LNCaP clone FGC (cell line): ENCODE data around the gene KRTAP4-11.
"Not testable (repeated sequence)": the region's sequence is repeated elsewhere in the genome, so short reads cannot be mapped to it uniquely, and the experiment has no call there.

Source experiments
- DNase-seq: peaks from one replicate; pipeline ENCODE4 v3.0.0-alpha.2; 2011; ENCODE audit warnings: low read depth
- H3K4me3 ChIP-seq: 2 replicates; pipeline ENCODE4 v1.5.1; 2011; ENCODE audit warnings: mild to moderate bottlenecking, low read depth, low read length, control low read depth
- TF ChIP-seq, protein P1 (sequence below): IDR thresholded peaks from 2 replicates; pipeline ENCODE4 v1.5.1; 2012; ENCODE audit warnings: mild to moderate bottlenecking; ENCODE audit not compliant: control insufficient read depth, insufficient read depth; ENCODE audit errors: extremely low read depth

Gene KRTAP4-11

GRCh38 chr17:41149652-41149985 is 31.4 kb upstream of the KRTAP4-11 start, which contains the start of gene KRTAP4-5:
TSS of gene KRTAP4-5 (minus strand) at chr17:41149825. CDS start at chr17:41149767, 58 bp downstream.
- no peak within 1 kb of the TSS for H3K4me3 ChIP-seq
- no peak for DNase-seq
- TF ChIP-seq, protein P1, sequence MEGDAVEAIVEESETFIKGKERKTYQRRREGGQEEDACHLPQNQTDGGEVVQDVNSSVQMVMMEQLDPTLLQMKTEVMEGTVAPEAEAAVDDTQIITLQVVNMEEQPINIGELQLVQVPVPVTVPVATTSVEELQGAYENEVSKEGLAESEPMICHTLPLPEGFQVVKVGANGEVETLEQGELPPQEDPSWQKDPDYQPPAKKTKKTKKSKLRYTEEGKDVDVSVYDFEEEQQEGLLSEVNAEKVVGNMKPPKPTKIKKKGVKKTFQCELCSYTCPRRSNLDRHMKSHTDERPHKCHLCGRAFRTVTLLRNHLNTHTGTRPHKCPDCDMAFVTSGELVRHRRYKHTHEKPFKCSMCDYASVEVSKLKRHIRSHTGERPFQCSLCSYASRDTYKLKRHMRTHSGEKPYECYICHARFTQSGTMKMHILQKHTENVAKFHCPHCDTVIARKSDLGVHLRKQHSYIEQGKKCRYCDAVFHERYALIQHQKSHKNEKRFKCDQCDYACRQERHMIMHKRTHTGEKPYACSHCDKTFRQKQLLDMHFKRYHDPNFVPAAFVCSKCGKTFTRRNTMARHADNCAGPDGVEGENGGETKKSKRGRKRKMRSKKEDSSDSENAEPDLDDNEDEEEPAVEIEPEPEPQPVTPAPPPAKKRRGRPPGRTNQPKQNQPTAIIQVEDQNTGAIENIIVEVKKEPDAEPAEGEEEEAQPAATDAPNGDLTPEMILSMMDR = no peak

DNA sequence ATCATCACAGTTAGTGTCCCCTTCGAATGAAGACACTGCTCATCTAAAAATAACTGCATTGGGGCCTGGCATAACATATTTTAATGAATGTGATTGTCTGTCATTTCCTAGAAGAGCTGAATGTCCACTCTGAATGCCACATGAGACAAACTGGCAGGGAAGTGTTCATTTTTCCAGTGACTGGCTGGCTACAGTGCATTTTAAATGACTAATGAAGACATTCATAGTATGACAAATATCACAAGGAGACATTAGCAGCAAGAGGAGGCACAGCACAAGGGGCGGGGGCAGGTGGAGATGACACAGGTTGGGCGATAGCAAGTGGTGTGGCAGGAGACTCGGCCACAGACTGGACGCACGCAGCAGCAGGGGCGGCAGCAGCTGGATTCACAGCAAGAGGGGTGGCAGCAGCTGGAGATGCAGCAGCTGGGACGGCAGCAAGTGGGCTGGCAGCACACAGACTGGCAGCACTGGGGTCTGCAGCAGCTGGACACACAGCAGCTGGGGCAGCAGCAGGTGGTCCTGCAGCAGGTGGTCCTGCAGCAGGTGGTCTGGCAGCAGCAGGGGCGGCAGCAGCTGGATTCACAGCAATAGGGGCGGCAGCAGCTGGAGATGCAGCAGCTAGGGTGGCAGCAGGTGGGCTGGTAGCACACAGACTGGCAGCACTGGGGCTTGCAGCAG is 30.9 kb upstream of the KRTAP4-11 start:
- not testable (repeated sequence) for DNase-seq, H3K4me3 ChIP-seq

DNA sequence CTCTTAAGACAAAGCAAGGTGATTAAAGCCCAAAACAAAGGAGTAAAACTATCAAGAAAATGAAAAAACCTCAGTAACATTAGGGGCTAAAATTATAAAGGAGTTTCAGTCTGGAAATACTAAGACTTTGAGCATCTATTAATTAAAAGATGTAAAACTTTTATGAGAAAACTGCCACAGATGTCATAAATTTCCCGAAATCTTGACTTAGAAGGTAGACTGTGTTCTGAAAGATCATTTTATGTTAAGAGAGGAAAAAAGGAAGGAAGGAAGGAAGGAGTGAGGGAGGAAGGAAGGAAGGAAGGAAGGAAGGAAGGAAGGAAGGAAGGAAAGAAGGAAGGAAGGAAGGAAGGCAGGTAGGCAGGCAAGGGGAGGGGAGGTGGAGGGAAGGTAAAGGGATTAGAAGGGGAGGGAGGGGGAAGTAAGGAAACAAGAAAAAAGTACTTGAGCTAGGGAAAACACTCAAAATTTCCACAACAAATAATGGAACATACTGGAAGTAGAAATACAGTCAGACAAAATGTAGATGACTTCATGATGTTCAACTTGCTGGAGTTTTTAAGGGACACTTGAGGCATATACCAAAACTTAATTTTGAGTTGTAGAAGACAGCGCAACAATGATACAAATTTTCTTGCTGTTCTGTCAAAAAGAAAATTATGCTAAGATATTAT is 29.5 kb upstream of the KRTAP4-11 start:
- no peak overlapping the region for H3K4me3 ChIP-seq
- TF ChIP-seq, protein P1 = no peak
- no peak for DNase-seq

DNA sequence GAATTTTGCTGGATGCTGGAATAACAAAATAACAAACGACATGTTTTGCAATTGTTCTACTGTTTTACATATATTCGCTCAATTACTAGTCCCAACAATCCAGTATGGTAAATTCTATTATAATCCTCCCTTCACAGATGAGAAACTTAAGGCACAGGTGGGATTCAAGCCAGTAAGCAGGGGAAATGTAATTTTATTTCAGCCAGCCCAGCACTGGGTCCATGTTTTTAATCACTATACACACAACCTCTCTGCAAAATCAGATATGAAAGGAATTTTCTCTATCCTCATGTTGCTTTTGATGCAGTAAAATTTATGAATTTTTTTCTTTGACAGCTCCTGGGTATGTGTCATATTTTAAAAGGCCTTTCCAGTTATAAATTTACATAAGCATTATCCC is 27.1 kb upstream of the KRTAP4-11 start:
- no peak for DNase-seq
- TF ChIP-seq, protein P1 = no peak
- H3K4me3 ChIP-seq = no peak overlapping the region

GRCh38 chr17:41144846-41145245 is 26.7 kb upstream of the KRTAP4-11 start:
- DNase-seq = no peak
- TF ChIP-seq, protein P1 = no peak
- H3K4me3 ChIP-seq = no peak overlapping the region

DNA sequence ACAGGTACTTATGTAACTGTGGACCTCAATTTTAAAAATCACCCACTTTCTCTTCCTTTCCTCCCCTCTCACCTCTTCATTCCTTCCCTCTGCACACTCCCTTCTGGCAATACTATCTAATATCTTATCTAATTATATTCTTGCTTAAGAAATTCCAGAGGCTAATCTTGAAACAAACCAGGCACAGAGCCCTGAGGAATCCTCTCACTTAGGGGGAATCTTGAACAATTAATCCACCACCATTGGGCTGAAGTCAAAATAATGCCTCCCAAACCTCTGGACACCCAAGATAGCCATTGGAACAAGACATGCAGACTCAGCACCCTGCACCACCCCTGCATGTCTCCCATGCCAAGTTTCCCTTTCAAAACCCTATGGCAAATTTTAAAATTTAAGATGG is 23.2 kb upstream of the KRTAP4-11 start:
- DNase-seq = no peak
- TF ChIP-seq, protein P1 = no peak
- H3K4me3 ChIP-seq = no peak overlapping the region

DNA sequence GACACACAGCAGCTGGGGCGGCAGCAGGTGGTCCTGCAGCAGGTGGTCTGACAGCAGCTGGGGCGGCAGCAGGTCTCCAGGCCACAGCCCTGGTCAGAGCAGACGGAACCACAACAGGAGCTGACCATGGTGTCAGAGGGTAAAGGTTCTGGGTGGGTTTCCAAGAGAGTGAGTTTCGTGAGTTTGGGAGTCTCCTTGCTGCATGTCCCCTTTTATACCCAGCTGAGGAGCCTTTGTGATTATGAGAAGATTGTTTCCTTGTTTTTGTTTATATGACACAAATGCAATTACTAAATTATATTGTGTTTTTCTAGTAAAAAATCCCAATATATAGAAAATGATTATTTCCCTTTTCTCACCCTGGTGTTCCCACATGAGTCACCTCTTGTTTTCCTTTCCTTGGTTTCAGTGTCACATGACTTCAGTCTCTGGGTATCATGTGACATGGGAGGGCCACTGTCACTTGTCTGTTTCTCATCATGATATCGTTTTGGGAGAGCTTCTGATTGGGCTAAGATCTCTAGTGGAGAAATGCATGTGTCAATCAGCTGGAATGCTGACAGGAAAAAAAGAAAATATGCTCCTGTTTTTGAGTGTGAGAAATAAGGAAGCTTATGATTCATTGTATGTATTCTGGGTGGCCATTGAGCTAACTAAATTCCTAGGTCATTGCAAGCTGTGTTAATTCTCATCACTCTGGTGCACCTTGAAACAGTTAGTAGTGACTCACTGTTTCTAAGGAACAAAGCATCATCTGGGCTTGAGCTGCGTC is 22.4 kb upstream of the KRTAP4-11 start, which contains the start of gene KRTAP4-6:
Gene KRTAP4-6, minus strand, starts transcription at position 185 of the 772 bp plus-strand sequence. Its CDS starts 57 bp downstream, at position 128.
- TF ChIP-seq, protein P1 = no peak
- H3K4me3 ChIP-seq = no peak within 1 kb of the TSS
- no peak for DNase-seq

DNA sequence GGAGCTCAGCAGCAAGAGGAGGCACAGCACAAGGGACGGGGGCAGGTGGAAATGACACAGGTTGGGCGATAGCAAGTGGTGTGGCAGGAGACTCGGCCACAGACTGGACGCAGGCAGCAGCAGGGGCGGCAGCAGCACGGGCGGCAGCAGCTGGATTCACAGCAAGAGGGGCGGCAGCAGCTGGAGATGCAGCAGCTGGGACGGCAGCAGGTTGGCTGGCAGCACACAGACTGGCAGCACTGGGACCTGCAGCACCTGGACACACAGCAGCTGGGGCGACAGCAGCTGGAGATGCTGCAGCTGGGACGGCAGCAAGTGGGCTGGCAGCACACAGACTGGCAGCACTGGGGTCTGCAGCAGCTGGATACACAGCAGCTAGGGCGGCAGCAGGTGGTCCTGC is 21.7 kb upstream of the KRTAP4-11 start:
- DNase-seq, H3K4me3 ChIP-seq: not testable (repeated sequence)
